Activated T-cell treated with anti-CD3 and anti-CD28 coated beads, Interleukin-2, amount 50 U/mL, for 1 hour (primary cell): Measurements from ENCODE around the gene RAB24.
"Not testable (repeated sequence)": the region's sequence is repeated elsewhere in the genome, so short reads cannot be mapped to it uniquely, and the experiment has no call there.

ENCODE experiments used
- DNase-seq: peaks from one replicate; pipeline ENCODE4 v3.0.0-alpha.2; 2020

Gene RAB24

GRCh38 chr5:177303121-177303924 is at the start of gene RAB24, which contains the start of gene PRELID1:
RAB24 (minus strand) TSS chr5:177303719; CDS start chr5:177303288, 431 bp downstream.
PRELID1 (plus strand) TSS chr5:177303799; CDS start chr5:177303986, 187 bp downstream.
- peak; percentile 88 for DNase-seq

GRCh38 chr5:177353093-177353492 is 49.6 kb upstream of the RAB24 start:
- no peak for DNase-seq

- DNase-seq: peak; percentile 90
Measured at GRCh38 chr5:177351392-177352329, 48.1 kb upstream of the RAB24 start, which contains the start of gene LMAN2. LMAN2 (minus strand) TSS chr5:177351668; CDS start chr5:177351647, 21 bp downstream.

- no peak for DNase-seq
Measured at GRCh38 chr5:177350776-177351391, 47.4 kb upstream of the RAB24 start.

- DNase-seq: no peak
Measured at GRCh38 chr5:177349762-177350161, 46.2 kb upstream of the RAB24 start.

- no peak for DNase-seq
Measured at GRCh38 chr5:177349362-177349647, 45.8 kb upstream of the RAB24 start.

- no peak for DNase-seq
Measured at GRCh38 chr5:177347699-177348098, 44.2 kb upstream of the RAB24 start.

- DNase-seq: no peak
Measured at GRCh38 chr5:177346820-177347219, 43.3 kb upstream of the RAB24 start.

GRCh38 chr5:177344891-177345290 is 41.4 kb upstream of the RAB24 start:
- DNase-seq: no peak

GRCh38 chr5:177343777-177344176 is 40.3 kb upstream of the RAB24 start:
- DNase-seq: no peak

GRCh38 chr5:177343000-177343399 is 39.5 kb upstream of the RAB24 start:
- DNase-seq: not testable (repeated sequence)

- DNase-seq: no peak
Measured at GRCh38 chr5:177339107-177339638, 35.7 kb upstream of the RAB24 start.

- DNase-seq: no peak
Measured at GRCh38 chr5:177338251-177339106, 35.0 kb upstream of the RAB24 start.

GRCh38 chr5:177336603-177337494 is 33.3 kb upstream of the RAB24 start:
- DNase-seq: no peak

- DNase-seq: no peak
Measured at GRCh38 chr5:177336112-177336511, 32.6 kb upstream of the RAB24 start.

GRCh38 chr5:177335701-177336065 is 32.2 kb upstream of the RAB24 start:
- DNase-seq: no peak

- DNase-seq: no peak
Measured at GRCh38 chr5:177334781-177335700, 31.5 kb upstream of the RAB24 start.

- DNase-seq: no peak
Measured at GRCh38 chr5:177334155-177334551, 30.6 kb upstream of the RAB24 start.

GRCh38 chr5:177333420-177334154 is 30.1 kb upstream of the RAB24 start:
- DNase-seq: no peak
